ENCODE results near the gene MCUR1.

Gene MCUR1

DNA sequence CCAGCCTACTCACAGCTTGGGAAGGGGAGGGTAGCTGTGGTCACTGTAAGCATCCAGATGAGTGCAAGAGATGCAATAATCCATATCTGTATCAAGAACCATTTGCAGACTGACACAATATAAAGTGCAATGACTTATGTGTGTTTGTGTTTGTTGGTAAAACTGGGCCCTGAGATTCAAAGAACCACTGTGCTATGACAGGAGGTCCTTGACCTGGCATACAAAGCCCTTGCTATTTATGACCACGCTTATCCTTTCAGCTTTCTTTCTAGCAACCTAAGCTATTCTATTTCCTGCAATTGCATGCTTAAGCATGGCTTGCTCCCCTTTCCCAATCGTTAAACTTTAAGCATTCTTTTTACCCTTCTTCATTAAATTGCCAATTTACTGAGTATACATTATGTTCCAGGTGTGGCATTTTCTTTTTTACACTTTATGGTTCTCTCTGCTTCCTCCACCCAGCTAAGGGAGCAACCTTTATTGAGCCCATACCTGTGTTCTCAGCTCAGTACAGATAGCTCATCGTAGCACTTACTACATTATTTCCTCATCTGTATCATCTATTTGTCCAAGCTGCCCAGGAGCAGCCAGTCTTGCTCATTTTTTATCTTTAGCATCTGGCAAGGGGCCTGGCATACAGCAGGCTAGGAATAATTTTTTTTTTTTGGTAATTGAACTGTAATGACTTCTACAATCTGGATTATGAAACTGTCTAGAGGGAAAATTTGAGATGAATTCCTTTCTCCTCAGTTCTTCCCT is 3.5 kb downstream of the MCUR1 start:
- no peak overlapping the region for H3K27ac ChIP-seq
- TF ChIP-seq CTCF (IDR thresholded peaks at IDR 0.05): no peak
- no peak for TF ChIP-seq ZFX (IDR thresholded peaks at IDR 0.05; ENCODE audit: borderline replicate concordance)

- TF ChIP-seq ZFX (IDR thresholded peaks at IDR 0.05; ENCODE audit: borderline replicate concordance) (no peak), CTCF (IDR thresholded peaks at IDR 0.05) (no peak)
- H3K27ac ChIP-seq: no peak overlapping the region
Measured at GRCh38 chr6:13808801-13809200, 5.6 kb downstream of the MCUR1 start.

GRCh38 chr6:13807696-13808095 is 6.7 kb downstream of the MCUR1 start:
- H3K27ac ChIP-seq: no peak overlapping the region
- TF ChIP-seq ZFX (IDR thresholded peaks at IDR 0.05; ENCODE audit: borderline replicate concordance): no peak
- no peak for TF ChIP-seq CTCF (IDR thresholded peaks at IDR 0.05)

- TF ChIP-seq CTCF (IDR thresholded peaks at IDR 0.05) (no peak), ZFX (IDR thresholded peaks at IDR 0.05; ENCODE audit: borderline replicate concordance) (no peak)
- no peak overlapping the region for H3K27ac ChIP-seq
Measured at GRCh38 chr6:13803581-13803980, 10.8 kb downstream of the MCUR1 start.

GRCh38 chr6:13800615-13801014 is 13.7 kb downstream of the MCUR1 start:
- H3K27ac ChIP-seq: no peak overlapping the region
- TF ChIP-seq ZFX (IDR thresholded peaks at IDR 0.05; ENCODE audit: borderline replicate concordance): no peak
- TF ChIP-seq CTCF (IDR thresholded peaks at IDR 0.05): no peak

- TF ChIP-seq CTCF (IDR thresholded peaks at IDR 0.05): no peak
- no peak for TF ChIP-seq ZFX (IDR thresholded peaks at IDR 0.05; ENCODE audit: borderline replicate concordance)
- H3K27ac ChIP-seq: peak overlapping the region; percentile 82
Measured at GRCh38 chr6:13796781-13797180, 17.6 kb downstream of the MCUR1 start.

DNA sequence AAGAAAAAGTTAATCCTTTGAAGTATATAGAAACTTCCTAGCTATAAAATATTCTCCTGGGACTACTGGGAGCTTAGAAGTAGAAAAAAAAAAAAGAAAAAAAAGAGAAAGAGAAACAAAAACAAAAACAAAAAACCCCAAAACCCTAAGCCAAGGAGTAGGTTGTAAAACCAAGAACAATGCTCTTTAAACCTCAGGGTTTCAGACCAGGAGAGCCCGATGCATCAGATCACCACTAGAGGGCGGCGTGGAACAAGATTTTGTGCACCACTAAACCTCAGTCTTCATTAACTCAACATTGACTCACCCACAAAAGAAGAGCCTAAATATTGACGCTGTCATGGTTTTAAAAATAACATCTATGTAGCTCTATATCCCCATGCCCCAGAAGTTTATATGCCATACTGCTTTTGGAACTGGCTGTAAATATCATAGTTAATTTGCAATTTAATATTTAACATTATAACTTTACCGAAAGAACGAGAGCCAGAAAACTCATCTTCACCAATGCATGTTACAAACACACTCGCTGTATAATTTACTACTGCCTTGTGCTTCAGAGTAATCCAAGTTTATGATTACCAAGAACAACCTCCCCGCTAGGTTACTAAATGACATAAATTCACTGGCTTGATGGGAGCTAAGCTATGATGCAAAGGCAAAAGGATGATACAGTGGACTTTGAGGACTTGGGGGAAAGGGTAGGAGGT is 19.2 kb downstream of the MCUR1 start:
- no peak overlapping the region for H3K27ac ChIP-seq
- TF ChIP-seq CTCF (IDR thresholded peaks at IDR 0.05) (peak; percentile 95), ZFX (IDR thresholded peaks at IDR 0.05; ENCODE audit: borderline replicate concordance) (no peak)

All from 22Rv1 (cell line).